Epithelial cell of proximal tubule (primary cell): ENCODE data around the gene NR2F1-AS1. TPM values are rescaled to one million over a fixed set of nuclear protein-coding genes. Genes with fewer than 3 reads are reported as not detected.

Experiments used
- DNase-seq: peaks from one replicate; pipeline ENCODE4 v3.0.0-alpha.2; 2011; ENCODE audit warnings: low read depth
- H3K4me3 ChIP-seq: 2 replicates; pipeline ENCODE4 v1.5.1; 2011; ENCODE audit warnings: low read depth, mild to moderate bottlenecking, low read length
- total RNA-seq: library from RNA; depleted of rRNA; stranded (reverse); fragments of >200 nt; gene quantifications from 2 replicates; pipeline ENCODE4 v1.2.3, GENCODE V29; 2015
- TF ChIP-seq, protein P1 (sequence below): conservative IDR thresholded peaks from 2 replicates; pipeline ENCODE4 v1.5.1; 2012; ENCODE audit warnings: low read depth, mild to moderate bottlenecking, low read length

Gene NR2F1-AS1
- total RNA-seq, 1 donor from 2014 or later = 1.6 TPM

DNA sequence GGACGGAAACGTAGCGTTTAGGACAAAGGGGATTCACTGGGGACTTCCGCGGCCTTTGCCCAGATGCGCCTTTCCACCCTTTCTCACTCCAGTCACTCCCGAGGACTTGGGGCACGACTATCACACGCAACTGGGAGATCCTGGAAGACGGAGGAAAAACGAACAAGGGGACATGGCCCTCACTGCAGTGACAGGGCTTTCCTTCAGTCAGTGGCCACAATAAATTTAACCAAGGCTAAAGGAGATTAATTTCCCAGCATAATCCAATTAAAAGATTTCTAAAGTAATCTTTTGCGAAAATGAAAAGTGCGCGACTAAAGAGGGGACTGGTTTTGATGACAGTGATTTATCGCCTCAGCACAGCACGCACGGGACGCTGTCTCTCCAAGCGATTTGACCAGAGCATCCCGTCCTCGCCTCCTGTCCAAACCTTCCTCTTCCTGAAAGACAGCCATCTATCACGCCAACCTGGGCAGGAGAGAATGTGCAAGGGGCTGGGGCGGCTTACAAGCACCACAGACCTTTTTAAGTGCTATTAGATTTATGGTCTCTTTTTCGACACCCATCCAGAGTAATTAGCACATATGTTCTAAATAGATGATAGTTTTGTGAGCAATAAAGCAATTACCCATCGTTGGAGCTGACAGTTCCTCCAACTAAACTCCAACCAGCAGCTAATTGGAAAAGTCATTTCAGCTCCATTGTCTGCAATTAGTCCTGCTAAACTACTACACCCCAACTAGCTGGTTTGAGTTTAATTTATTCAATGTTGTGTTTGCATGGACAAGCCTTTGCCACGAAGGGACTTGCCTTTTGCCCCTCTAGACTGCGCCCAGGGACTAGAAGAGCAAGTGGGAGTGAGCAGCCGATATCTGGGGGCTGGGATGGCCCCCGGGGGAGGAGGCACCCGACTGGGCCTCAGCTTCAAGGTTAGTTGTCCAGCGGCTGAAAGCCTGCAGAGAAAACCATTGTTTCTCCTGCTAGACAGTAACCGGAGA, 7.4 kb downstream of the NR2F1-AS1 start:
- TF ChIP-seq, protein P1, sequence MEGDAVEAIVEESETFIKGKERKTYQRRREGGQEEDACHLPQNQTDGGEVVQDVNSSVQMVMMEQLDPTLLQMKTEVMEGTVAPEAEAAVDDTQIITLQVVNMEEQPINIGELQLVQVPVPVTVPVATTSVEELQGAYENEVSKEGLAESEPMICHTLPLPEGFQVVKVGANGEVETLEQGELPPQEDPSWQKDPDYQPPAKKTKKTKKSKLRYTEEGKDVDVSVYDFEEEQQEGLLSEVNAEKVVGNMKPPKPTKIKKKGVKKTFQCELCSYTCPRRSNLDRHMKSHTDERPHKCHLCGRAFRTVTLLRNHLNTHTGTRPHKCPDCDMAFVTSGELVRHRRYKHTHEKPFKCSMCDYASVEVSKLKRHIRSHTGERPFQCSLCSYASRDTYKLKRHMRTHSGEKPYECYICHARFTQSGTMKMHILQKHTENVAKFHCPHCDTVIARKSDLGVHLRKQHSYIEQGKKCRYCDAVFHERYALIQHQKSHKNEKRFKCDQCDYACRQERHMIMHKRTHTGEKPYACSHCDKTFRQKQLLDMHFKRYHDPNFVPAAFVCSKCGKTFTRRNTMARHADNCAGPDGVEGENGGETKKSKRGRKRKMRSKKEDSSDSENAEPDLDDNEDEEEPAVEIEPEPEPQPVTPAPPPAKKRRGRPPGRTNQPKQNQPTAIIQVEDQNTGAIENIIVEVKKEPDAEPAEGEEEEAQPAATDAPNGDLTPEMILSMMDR = no peak
- DNase-seq = no peak
- peak overlapping the region; percentile 52 for H3K4me3 ChIP-seq

DNA sequence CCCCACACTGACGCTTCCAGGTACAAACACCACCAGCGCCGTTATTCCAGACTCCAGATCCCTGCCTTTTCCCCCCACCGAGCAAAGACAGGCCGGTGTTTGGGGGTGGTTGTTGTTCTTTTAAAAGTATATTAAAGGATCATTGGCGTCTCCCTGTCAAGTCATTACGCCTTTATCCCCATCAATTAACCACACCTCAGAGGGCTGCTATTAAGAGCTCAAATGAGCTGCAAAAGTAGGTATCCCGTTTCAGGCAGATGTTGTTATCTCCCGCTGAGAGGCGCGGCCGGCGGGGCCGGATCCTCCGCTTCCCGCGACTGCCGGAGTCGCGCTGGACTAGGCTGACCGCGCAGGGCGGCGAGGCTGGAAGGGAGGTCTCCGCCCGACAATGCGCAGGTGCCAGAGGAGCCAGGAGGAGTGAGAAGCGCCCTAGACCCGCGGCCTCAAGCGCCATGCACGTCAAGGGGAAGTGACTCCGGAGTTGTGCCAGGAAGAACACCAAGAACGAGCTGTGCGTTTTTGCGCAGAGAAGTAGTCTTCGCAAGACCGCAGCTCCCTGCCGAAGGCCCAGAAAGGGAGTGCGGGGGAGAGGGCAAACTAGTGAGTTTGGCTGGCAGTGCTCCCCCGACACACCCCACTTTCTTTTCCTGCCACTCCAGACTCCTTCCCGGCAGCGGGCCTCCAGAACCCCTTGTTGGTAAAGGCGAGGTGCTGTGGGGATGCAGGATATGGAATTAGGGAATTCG, 8.2 kb downstream of the NR2F1-AS1 start:
- peak overlapping the region; percentile 52 for H3K4me3 ChIP-seq
- TF ChIP-seq, protein P1 = no peak
- DNase-seq = no peak

DNA sequence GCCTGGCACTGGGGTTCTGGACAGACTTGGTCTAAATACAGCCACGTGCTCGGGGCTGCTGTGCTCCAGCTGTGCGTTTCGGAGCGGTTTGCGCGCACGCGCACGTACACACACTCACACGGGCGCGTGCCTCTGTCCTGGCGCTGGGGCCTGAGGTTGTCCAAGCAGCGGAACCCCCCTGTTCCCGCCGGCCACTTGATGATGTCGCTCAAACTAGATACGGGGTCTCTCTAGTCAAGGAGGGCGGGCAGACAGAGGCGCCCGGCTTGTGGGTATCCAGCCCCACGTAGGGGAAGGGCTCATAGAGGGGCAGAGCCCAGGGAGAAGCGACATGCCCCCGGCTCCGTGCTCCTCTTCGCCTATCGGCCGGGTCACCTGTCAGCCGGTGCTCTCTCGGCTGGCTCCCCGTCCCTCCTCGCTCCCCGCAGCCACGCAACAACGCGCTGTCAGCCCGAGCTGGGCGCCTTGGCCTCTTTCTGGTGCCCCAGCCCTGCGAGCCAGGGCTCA, 8.9 kb downstream of the NR2F1-AS1 start:
- TF ChIP-seq, protein P1 = no peak
- no peak for DNase-seq
- H3K4me3 ChIP-seq = peak overlapping the region; percentile 52

DNA sequence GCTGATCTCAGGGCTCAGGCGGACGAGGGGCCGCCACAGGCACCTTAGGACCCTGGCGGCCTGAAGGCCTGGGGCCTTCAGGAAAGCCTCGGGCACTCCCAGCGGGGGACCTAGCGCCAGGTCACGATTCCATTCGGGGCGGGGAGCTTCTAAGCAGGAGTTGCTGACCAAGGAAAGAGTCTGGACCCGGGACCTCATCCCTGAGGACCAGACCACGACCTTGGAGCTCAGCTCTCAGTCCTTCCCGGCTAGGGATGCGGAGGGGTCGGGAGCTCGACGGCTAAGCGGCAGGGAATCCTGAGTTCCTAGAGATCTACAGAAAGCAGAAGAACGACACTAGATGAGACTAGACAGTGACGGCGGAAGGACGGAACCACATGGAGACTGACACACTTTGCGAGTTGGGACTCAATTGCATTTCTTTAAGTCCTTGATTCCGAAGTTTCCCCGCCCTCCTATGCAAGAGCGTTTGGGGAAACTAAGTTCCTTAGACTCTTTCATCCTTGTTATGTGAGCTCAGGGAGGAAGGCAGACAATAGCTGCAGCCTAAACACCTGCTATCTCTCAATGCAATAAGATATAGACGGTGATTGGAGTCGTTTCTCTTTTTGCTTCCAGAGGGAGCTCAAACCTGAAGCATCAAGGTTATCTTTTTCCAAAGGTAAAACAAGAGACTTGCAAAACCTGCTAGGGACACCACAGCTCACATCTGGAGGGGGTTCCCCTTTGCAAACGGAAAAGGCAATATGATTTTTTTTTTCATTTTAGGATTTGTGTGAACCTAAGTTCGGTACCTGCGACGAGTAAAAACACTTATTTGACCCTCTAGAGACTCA, 9.7 kb downstream of the NR2F1-AS1 start:
- TF ChIP-seq, protein P1 = no peak
- no peak for DNase-seq
- H3K4me3 ChIP-seq = peak overlapping the region; percentile 52

GRCh38 chr5:93570294-93571113, 10.5 kb downstream of the NR2F1-AS1 start:
- DNase-seq = no peak
- TF ChIP-seq, protein P1 = no peak
- H3K4me3 ChIP-seq = no peak overlapping the region
